H1 (cell line): Measurements from ENCODE around the gene NMRAL1. TPM values are rescaled to one million over a fixed set of nuclear protein-coding genes. Genes with fewer than 3 reads are reported as not detected.

Experiments
- CEBPB ChIP-seq: IDR thresholded peaks from 2 replicates; pipeline ENCODE4 v1.6.1; 2012; ENCODE audit warnings: low read depth, low read length
- CHD7 ChIP-seq: fragments of 300-600 bp; sonication (generic); IDR thresholded peaks from 2 replicates; pipeline ENCODE4 v1.7.1; 2012; ENCODE audit warnings: low read length, moderate library complexity, mild to moderate bottlenecking, inconsistent platforms; ENCODE audit not compliant: insufficient replicate concordance
- CREB1 ChIP-seq: IDR thresholded peaks from 2 replicates; pipeline ENCODE4 v1.6.1; 2012; ENCODE audit warnings: inconsistent platforms
- GTF2F1 ChIP-seq: IDR thresholded peaks from 2 replicates; pipeline ENCODE4 v1.6.1; 2012; ENCODE audit warnings: low read depth, low read length, improper control_type of control experiment, borderline replicate concordance
- HDAC2 ChIP-seq, 2 experiments: fragments of 300-600 bp in 1 of 2; sonication (generic) in 1 of 2; IDR thresholded peaks; 2 replicates each; pipeline ENCODE4 v1.6.1; 2011 to 2012; ENCODE audit warnings: low read depth in 2 of 2, low read length in 2 of 2, mild to moderate bottlenecking in 2 of 2, moderate library complexity in 2 of 2, borderline replicate concordance in 1 of 2, inconsistent platforms in 1 of 2
- SIRT6 ChIP-seq: IDR thresholded peaks from one replicate; pipeline ENCODE4 v1.7.1; 2012; ENCODE audit warnings: low read length, inconsistent platforms
- YY1 ChIP-seq: IDR thresholded peaks from 2 replicates; pipeline ENCODE4 v1.6.1; 2011; ENCODE audit warnings: low read depth, mild to moderate bottlenecking, low read length
- polyA plus RNA-seq, 7 experiments: library from polyadenylated mRNA; depleted of rRNA in 3 of 7; stranded (reverse) in 5 of 7; unstranded in 2 of 7; fragments of >200 nt in 5 of 7; fragments of 200-250 nt in 2 of 7; gene quantifications; 1 replicate in 5 of 7; 2 replicates in 1 of 7; 4 replicates in 1 of 7; pipeline versions ENCODE4 v1.2.1 to v1.2.3, GENCODE V29; 2011 to 2013; ENCODE audit warnings: missing spikeins in 2 of 7, mixed read lengths in 2 of 7
- total RNA-seq: library from RNA; stranded (reverse); fragmentation: NEBNext Ultra II Directional; extraction: Animal tissue kit (Norgen Biotek cat#: 25700); gene quantifications from 2 replicates; pipeline ENCODE4 v1.2.1, GENCODE V29; 2021

Gene NMRAL1
- total and polyA plus RNA-seq, 2 of the 8 experiments (the other 6 are each of a cell fraction or from before 2014, with no cell fraction given) = 66.8 to 143 TPM

GRCh38 chr16:4452674-4453073 lies 21.8 kb downstream of the NMRAL1 start (continued):
- TF ChIP-seq CHD7 = no peak
- no peak for TF ChIP-seq CEBPB
- no peak for TF ChIP-seq SIRT6
- no peak for TF ChIP-seq HDAC2 (IDR thresholded peaks at IDR 0.05; ENCODE audit: borderline replicate concordance in 1 of 2, low read depth in 2 of 2, low read length in 2 of 2)
- no peak for TF ChIP-seq YY1
- TF ChIP-seq CREB1 = no peak
- TF ChIP-seq GTF2F1 = no peak
